Mesenchymal stem cell (in vitro differentiated cells and primary cell): ENCODE measurements around the gene C16orf92.
A peak's percentile ranks its signal among the peaks of the same experiment; 100 is the strongest.

Experiments
- DNase-seq: peaks from one replicate; pipeline ENCODE4 v3.0.0-alpha.2; 2013
- H2AFZ ChIP-seq: one replicate; pipeline ENCODE4 v1.6.1; 2013; ENCODE audit warnings: low read depth, mild to moderate bottlenecking, control low read depth, inconsistent platforms, low read length, moderate library complexity
- H2AK5ac ChIP-seq: 2 replicates; pipeline ENCODE4 v1.6.1; 2013; ENCODE audit warnings: low read length, moderate library complexity, mild to moderate bottlenecking, inconsistent platforms; ENCODE audit not compliant: severe bottlenecking
- H2BK120ac ChIP-seq: one replicate; pipeline ENCODE4 v1.6.1; 2013; ENCODE audit warnings: low read depth, mild to moderate bottlenecking, inconsistent platforms, low read length, moderate library complexity
- H2BK12ac ChIP-seq, 2 experiments: one replicate each; pipeline ENCODE4 v1.6.1; 2013; ENCODE audit warnings: inconsistent platforms in 2 of 2, low read length in 2 of 2, mild to moderate bottlenecking in 2 of 2, moderate library complexity in 2 of 2, control low read depth in 1 of 2
- H2BK15ac ChIP-seq: one replicate; pipeline ENCODE4 v1.6.1; 2013; ENCODE audit warnings: mild to moderate bottlenecking, low read depth, inconsistent platforms; ENCODE audit not compliant: poor library complexity, severe bottlenecking
- H2BK5ac ChIP-seq: 2 replicates; pipeline ENCODE4 v1.6.1; 2013; ENCODE audit warnings: low read depth, mild to moderate bottlenecking, low read length, control low read depth, inconsistent platforms; ENCODE audit not compliant: poor library complexity, severe bottlenecking
- H3K14ac ChIP-seq, 2 experiments: one replicate each; pipeline ENCODE4 v1.6.1; 2013; ENCODE audit warnings: inconsistent platforms in 2 of 2, low read length in 2 of 2, control low read depth in 1 of 2, mild to moderate bottlenecking in 1 of 2, moderate library complexity in 1 of 2
- H3K18ac ChIP-seq, 2 experiments: one replicate each; pipeline ENCODE4 v1.6.1; 2013; ENCODE audit warnings: inconsistent platforms in 2 of 2, low read length in 2 of 2, control low read depth in 1 of 2, low read depth in 1 of 2, mild to moderate bottlenecking in 1 of 2
- H3K23ac ChIP-seq, 2 experiments: one replicate each; pipeline ENCODE4 v1.6.1; 2013; ENCODE audit warnings: inconsistent platforms in 2 of 2, low read length in 2 of 2, mild to moderate bottlenecking in 2 of 2, moderate library complexity in 2 of 2, control low read depth in 1 of 2
- H3K27ac ChIP-seq: 2 replicates; pipeline ENCODE4 v1.5.1; 2013; ENCODE audit warnings: mild to moderate bottlenecking, moderate library complexity, low read length, control low read depth, inconsistent platforms; ENCODE audit not compliant: poor library complexity, severe bottlenecking
- H3K27me3 ChIP-seq, 2 experiments: 2 replicates each; pipeline versions ENCODE4 v1.6.1 to v1.7.0; 2013; ENCODE audit warnings: low read length in 2 of 2, mild to moderate bottlenecking in 2 of 2, moderate library complexity in 2 of 2, control low read depth in 1 of 2, inconsistent platforms in 1 of 2; ENCODE audit not compliant: control insufficient read depth in 1 of 2, insufficient read depth in 1 of 2
- H3K36me3 ChIP-seq, 2 experiments: 2 replicates each; pipeline versions ENCODE4 v1.6.1 to v1.7.0; 2013; ENCODE audit warnings: low read length in 2 of 2, control low read depth in 1 of 2, inconsistent platforms in 1 of 2, low read depth in 1 of 2, mild to moderate bottlenecking in 1 of 2; ENCODE audit not compliant: insufficient read depth in 2 of 2, control insufficient read depth in 1 of 2
- H3K4ac ChIP-seq, 2 experiments: one replicate each; pipeline ENCODE4 v1.6.1; 2013; ENCODE audit warnings: inconsistent platforms in 2 of 2, low read length in 2 of 2, mild to moderate bottlenecking in 2 of 2, moderate library complexity in 2 of 2, control low read depth in 1 of 2, low read depth in 1 of 2
- H3K4me1 ChIP-seq: 2 replicates; pipeline ENCODE4 v1.6.1; 2013; ENCODE audit warnings: low read depth, low read length, control low read depth; ENCODE audit not compliant: control insufficient read depth, insufficient read depth
- H3K4me2 ChIP-seq: 2 replicates; pipeline ENCODE4 v1.6.1; 2013; ENCODE audit warnings: low read length, mild to moderate bottlenecking, inconsistent platforms; ENCODE audit not compliant: poor library complexity, severe bottlenecking
- H3K4me3 ChIP-seq, 2 experiments: 2 replicates each; pipeline versions ENCODE4 v1.5.1 to v1.7.0; 2013; ENCODE audit warnings: low read length in 2 of 2, mild to moderate bottlenecking in 2 of 2, control low read depth in 1 of 2, low read depth in 1 of 2; ENCODE audit not compliant: insufficient read depth in 1 of 2
- H3K79me1 ChIP-seq: replicated peaks from 2 replicates; pipeline ENCODE4 v1.6.1; 2013; ENCODE audit warnings: mild to moderate bottlenecking, control low read depth, low read length, inconsistent platforms; ENCODE audit not compliant: poor library complexity, severe bottlenecking
- H3K9ac ChIP-seq: 2 replicates; pipeline ENCODE4 v1.7.0; 2013; ENCODE audit warnings: mild to moderate bottlenecking, low read length, moderate library complexity
- H3K9me3 ChIP-seq: 2 replicates; pipeline ENCODE4 v1.7.0; 2013; ENCODE audit warnings: mild to moderate bottlenecking, low read length; ENCODE audit not compliant: control insufficient read depth
- H4K8ac ChIP-seq: one replicate; pipeline ENCODE4 v1.6.1; 2013; ENCODE audit warnings: inconsistent platforms, mild to moderate bottlenecking, low read length, moderate library complexity
- H4K91ac ChIP-seq: one replicate; pipeline ENCODE4 v1.6.1; 2013; ENCODE audit warnings: mild to moderate bottlenecking, low read length, inconsistent platforms
- WGBS: methylation state at CpG from one replicate; pipeline ENCODE4 v1.1.7; 2013; ENCODE audit warnings: mixed read lengths; 5-methylcytosine and 5-hydroxymethylcytosine counted together

C16orf92 gene

DNA sequence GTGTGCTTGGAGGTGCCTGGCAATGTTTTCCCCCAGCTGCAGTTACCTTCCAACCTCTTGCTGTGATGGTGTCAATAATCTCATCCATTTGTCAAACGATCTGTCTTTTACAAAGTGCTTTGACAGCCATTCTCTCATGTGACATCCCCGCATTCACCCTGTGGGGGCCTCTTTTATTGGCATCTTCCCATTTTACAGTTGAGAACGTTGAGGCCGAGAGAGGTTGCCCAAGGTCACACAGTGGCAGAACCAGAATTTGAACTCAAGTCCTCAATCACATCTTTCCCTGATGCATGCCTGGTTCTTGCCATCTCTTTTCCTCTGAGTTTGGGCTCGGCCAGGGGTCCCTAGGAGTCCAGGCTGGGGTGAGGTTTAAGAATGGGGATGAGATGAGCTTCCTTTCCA, 47.9 kb upstream of the C16orf92 start:
- Histone ChIP-seq H3K18ac (no peak overlapping the region), H3K36me3 (peaks cover 44 to 52% of the 10 kb centered on the region in 2 experiments), H2AK5ac (no peak overlapping the region), H2BK15ac (peak overlapping the region; percentile 16), H3K14ac (peak overlapping the region in 1 of 2 experiments; percentile 36), H3K4me3 (peak overlapping the region; percentile 78 to 98), H3K9me3 (no peaks in the 10 kb centered on the region), H4K91ac (no peak overlapping the region), H3K4ac (peak overlapping the region in 1 of 2 experiments; percentile 64), H2AFZ (no peak overlapping the region), H3K9ac (peak overlapping the region; percentile 97), H2BK5ac (no peak overlapping the region), H3K79me1 (peaks cover 26% of the 10 kb centered on the region), H3K4me2 (peak overlapping the region; percentile 80), H2BK12ac (no peak overlapping the region), H4K8ac (no peak overlapping the region), H3K27ac (no peak overlapping the region), H3K27me3 (no peaks in the 10 kb centered on the region), H3K4me1 (peaks cover 18% of the 10 kb centered on the region), H3K23ac (no peak overlapping the region), H2BK120ac (no peak overlapping the region)
- no peak for DNase-seq
- WGBS, result 79% methylated on average over 5 of the region's 5 CpGs

DNA sequence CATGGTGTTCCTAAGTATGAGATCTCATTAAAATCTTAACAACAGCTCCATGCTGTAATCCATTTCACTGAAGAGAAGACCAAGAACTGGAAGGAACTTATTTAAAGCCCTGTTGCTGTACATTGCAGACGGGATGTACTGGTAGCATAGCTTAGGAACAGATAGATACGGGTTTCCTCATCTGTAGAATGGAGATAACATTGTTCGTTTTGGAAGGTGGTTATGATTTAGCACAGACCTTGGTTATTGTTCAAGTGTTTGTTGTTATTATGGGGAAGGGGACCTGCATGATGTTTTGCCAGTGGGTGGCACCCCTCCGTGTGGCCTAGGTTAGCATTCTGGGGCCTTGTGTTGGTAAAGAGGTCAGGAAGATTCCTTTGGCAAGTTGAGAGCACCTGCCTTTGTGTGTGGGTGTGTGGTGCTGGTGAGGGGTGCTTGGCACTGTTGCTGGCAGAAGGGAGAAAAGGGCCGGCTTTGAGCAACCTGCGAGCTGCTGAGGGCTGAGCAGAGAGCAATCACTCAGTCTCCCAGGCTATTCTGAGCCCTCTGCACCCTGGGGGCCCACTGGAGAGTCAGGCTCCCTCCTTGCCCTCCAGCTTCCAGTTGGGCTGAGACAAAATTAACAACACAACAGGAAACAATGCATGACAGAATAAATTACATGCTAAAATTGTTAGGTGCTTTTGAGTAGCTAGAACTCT, 47.0 kb upstream of the C16orf92 start:
- H3K9me3 ChIP-seq, result no peaks in the 10 kb centered on the region
- no peak for DNase-seq
- no peak overlapping the region for H2BK15ac ChIP-seq
- no peak overlapping the region for H4K91ac ChIP-seq
- no peak overlapping the region for H2AK5ac ChIP-seq
- H3K27me3 ChIP-seq, result no peaks in the 10 kb centered on the region
- H3K23ac ChIP-seq, result peak overlapping the region in 1 of 2 experiments; percentile 2
- no peak overlapping the region for H2AFZ ChIP-seq
- peaks cover 18% of the 10 kb centered on the region for H3K4me1 ChIP-seq
- H3K4me3 ChIP-seq, result peak overlapping the region; percentile 26 to 98
- no peak overlapping the region for H2BK12ac ChIP-seq
- H3K4me2 ChIP-seq, result peak overlapping the region; percentile 80
- no peak overlapping the region for H3K18ac ChIP-seq
- no peak overlapping the region for H3K27ac ChIP-seq
- peak overlapping the region; percentile 97 for H3K9ac ChIP-seq
- H2BK5ac ChIP-seq, result no peak overlapping the region
- no peak overlapping the region for H3K14ac ChIP-seq
- peaks cover 29% of the 10 kb centered on the region for H3K79me1 ChIP-seq
- no peak overlapping the region for H2BK120ac ChIP-seq
- peaks cover 43 to 57% of the 10 kb centered on the region in 2 experiments for H3K36me3 ChIP-seq
- no peak overlapping the region for H4K8ac ChIP-seq
- no peak overlapping the region for H3K4ac ChIP-seq
- WGBS, result 63% methylated on average over 5 of the region's 6 CpGs

DNA sequence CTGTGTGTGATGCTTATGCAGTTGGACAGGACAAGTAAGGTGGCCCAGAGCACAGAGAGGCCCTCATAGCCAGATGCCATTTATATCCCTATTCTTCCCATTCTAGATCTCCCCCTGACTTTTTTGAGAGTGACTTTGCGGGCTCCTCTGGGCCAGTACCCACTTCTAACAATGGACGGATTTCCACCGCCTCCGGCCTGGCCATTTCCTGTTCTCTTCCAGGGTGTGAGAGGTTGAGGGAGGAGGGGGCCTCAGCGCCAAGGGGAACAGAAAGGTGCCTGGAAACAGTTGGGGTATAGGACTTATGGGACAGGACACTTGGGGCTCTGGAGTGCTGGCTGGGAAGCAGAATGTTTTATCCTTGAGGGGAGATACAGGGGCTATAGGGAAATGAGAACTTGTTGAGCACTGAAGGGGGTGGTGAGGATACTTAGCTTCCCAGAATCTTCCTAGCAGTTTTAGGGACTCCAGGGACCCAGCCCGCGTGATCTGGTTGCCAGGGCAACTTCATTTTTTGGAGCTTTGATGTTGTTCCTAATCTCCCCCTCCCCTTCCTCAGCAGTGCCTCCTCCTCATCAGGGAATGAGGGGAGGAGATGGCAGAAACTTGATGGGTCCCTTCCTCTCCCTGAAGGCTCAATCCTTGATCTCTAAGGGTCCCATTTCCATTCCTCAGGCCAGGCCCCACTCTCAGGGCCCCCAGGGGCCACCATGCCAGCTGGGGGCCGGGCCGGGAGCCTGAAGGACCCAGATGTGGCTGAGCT, 45.8 kb upstream of the C16orf92 start:
- Histone ChIP-seq H2BK15ac (no peak overlapping the region), H3K27me3 (no peaks in the 10 kb centered on the region), H3K27ac (no peak overlapping the region), H3K36me3 (peaks cover 49 to 59% of the 10 kb centered on the region in 2 experiments), H3K4me2 (peak overlapping the region; percentile 31), H2BK5ac (no peak overlapping the region), H3K4me1 (peaks cover 18% of the 10 kb centered on the region), H2AFZ (no peak overlapping the region), H4K8ac (no peak overlapping the region), H4K91ac (no peak overlapping the region), H3K9ac (peak overlapping the region; percentile 97), H2BK120ac (no peak overlapping the region), H3K79me1 (peaks cover 36% of the 10 kb centered on the region), H3K18ac (no peak overlapping the region), H3K4ac (no peak overlapping the region), H3K14ac (no peak overlapping the region), H2BK12ac (no peak overlapping the region), H3K23ac (no peak overlapping the region), H3K9me3 (no peaks in the 10 kb centered on the region), H2AK5ac (no peak overlapping the region), H3K4me3 (no peak overlapping the region)
- 89% methylated on average over 9 of the region's 9 CpGs for WGBS
- no peak for DNase-seq

DNA sequence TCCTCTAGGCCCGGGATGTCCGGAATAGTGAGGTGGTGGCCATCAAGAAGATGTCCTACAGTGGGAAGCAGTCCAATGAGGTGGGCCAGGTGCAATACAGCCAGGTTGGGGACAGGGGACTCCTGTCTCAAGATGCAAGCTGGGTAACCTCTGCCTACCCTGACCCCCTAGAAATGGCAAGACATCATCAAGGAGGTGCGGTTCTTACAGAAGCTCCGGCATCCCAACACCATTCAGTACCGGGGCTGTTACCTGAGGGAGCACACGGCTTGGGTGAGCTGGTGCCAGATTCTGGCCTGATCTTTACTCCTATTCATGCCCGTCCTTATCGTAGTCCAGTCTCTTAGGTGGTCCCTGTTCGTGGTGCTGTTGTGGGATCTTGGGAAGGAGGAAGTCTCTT, 44.9 kb upstream of the C16orf92 start:
- Histone ChIP-seq H3K4me1 (peaks cover 18% of the 10 kb centered on the region), H2AK5ac (no peak overlapping the region), H4K91ac (no peak overlapping the region), H3K4me2 (no peak overlapping the region), H2BK15ac (no peak overlapping the region), H3K36me3 (peaks cover 54 to 59% of the 10 kb centered on the region in 2 experiments), H3K9me3 (no peaks in the 10 kb centered on the region), H3K23ac (no peak overlapping the region), H3K9ac (no peak overlapping the region), H3K4ac (no peak overlapping the region), H2BK5ac (no peak overlapping the region), H3K14ac (no peak overlapping the region), H3K4me3 (no peak overlapping the region), H3K27ac (no peak overlapping the region), H4K8ac (no peak overlapping the region), H3K18ac (no peak overlapping the region), H2AFZ (no peak overlapping the region), H3K27me3 (no peaks in the 10 kb centered on the region), H2BK120ac (no peak overlapping the region), H3K79me1 (peaks cover 33% of the 10 kb centered on the region), H2BK12ac (no peak overlapping the region)
- 98% methylated on average over 9 of the region's 9 CpGs for WGBS
- DNase-seq, result no peak
